GM19238 (cell line): ENCODE measurements around the gene C10orf143.

Experiments
- DNase-seq: peaks from one replicate; pipeline ENCODE4 v3.0.0; 2011; ENCODE audit warnings: low spot score; ENCODE audit not compliant: insufficient read length

C10orf143 gene

DNA sequence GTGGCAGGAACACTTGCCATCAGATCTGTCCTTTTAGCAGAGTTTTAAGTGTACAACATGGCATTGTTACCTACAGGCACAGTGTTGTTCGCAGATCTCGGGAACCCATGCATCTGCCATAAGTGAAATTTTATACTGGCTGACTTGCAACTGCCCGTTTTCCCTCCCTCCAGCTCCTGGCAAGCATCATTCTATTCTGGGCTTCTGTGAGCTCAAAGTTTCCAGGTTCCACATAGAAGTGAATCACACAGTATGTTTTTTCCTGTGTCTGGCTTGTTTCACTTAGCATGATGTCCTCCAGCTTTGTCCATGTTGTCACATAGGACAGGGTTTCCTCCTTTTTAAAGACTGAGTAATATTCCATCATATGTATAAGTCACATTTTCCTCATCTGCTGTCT is 56.6 kb downstream of the C10orf143 start:
- DNase-seq: no peak

DNA sequence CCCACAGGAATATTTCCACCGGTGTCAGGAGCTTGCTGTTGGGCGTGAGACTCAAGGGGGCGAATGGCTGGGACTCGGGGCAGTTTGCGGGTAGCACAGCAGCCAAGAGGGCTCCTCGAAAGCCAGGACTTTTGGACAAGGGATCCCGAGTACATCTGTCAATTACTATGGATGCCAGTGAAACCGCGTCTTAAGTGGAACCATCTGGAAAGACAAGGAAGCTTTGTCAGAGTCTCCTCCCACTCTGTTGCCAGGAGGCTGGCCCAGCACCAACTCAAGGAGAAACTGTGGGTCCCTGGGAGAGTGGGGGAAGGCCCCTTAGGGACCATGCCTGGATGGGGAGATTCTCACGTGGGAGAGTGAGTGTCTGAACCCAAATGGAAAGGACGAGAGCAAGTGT is 57.1 kb downstream of the C10orf143 start:
- DNase-seq: no peak

DNA sequence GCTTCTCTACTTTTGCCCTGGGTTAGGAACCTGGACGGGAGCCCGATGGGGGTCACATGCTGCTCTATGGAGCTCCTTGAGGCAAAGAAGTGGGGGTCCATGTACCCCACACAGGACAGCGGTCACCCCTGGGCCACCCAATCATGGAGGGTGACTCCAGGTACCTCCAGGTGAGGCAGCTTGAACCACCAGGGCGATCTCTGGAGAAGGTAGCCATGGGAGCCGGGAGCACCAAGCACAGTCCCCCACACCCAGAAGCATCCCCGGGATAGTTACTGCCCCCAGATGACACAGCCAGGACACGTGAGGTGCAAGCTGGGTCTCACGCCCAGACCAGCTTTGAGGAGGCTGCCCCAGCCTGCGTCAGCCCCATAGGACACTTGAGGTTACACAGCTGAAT is 58.4 kb downstream of the C10orf143 start:
- DNase-seq: no peak

DNA sequence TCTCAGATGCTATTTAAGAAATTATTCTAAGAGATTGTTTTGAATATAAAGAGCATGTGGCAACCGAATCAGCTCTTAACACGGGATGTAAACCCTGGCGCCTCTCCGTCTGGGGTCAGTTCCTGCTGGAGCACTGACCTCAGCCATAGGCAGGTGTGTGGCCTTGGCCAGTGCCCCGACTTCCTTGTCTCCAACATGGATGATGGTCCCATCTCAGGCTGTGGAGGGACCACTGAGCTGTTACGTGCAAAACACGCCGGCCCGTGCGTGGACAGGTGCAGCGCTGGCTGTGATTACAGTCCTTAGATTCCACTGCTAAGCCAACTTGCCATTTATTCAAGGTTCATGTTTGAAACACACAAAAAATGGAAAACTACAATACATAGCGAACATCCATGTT is 59.9 kb downstream of the C10orf143 start:
- DNase-seq: no peak

DNA sequence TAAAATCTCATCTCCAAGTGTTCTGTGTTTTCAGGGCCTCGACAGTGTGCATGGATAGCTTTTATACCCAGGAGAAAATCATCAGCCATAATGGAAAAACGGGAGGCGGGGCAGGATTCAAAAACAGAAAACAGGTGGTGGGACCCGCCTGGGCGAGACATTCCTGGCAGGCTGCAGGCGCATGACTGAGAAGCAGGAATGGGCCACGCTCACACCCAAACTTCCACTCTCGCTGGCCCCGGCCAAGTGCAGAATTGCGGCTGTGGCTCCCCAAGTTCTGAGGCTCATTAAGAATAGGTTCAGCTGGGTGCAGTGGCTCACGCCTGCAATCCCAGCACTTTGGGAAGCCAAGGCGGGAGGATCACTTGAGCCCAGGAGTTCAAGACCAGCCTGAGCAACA is 60.6 kb downstream of the C10orf143 start:
- DNase-seq: no peak

DNA sequence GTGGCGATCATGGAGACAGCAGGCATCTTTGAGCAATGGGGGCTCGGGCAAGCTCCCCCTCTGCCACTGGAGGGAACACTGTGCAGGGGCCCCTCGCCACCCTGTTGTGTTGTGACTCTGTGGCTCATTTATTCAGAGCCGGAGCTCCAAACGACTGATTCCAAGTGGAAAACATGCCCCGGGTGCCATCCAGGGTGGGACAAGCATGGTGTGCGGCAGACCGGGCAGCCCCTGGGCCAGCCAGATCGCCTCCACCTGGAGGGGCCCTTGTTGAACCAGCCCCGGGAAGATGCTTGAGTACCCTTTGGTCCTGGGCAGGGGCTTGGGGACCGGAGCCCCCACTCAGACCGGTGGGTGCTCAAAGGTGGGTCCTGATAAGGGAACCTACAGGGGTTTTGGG is 61.4 kb downstream of the C10orf143 start:
- DNase-seq: no peak

DNA sequence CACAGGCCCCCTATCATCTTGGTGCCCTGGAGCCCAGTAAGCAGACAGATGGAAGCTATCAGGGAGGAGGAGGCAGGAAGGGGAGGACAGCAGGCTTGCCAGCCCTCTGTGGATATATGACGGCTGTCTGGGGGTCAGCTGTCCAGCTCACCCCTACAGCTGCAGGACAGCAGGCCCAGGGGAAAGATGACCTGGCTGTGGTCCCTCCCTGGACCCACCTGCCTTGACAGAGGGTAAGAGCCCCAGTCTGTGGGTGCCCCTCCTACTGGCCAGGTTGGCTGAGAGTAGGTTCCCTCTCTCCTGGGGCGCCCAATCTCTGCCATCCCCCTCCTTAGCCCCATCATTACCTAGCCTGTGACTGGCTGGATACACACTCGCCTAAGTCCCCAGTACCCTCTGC is 62.5 kb downstream of the C10orf143 start:
- DNase-seq: no peak

DNA sequence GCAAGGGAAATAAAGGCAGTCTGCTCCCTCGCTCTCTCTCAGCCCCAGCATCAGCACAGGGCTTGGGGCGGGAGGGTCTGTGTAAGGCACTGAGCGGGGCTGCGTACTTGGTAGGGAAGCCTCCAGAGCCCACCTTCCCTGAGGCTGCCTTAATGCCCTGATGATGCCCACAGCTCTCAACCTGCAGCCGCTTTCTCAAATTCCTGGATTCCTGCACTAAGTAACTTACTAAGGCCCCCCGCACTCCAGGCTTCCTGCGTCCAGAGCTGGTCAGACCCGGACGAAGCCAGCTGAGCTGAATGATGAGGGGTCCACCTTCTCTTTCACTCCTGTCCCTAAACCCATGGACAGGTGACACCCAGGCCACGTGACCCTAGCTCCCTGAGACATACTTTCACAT is 63.3 kb downstream of the C10orf143 start:
- no peak for DNase-seq

DNA sequence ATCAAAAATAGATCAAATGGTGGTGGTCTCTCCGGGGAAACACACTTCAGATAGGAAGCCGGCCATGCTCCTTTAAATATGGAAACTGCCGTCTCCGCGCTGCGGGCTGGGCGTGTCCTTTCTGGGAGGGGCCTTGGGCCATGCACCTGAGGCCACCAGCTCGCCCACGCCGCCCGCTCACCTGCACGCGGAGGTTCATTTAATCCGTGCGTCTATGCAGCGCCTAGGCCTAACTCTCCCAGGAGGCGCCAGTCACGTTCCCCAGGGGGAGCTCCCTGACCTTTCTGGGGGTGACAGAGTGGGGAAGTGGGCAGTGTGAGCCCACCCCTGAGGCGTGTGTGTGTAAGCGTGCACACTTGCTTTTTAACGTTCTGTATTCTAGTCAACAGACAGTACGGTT is 64.0 kb downstream of the C10orf143 start:
- DNase-seq: no peak

DNA sequence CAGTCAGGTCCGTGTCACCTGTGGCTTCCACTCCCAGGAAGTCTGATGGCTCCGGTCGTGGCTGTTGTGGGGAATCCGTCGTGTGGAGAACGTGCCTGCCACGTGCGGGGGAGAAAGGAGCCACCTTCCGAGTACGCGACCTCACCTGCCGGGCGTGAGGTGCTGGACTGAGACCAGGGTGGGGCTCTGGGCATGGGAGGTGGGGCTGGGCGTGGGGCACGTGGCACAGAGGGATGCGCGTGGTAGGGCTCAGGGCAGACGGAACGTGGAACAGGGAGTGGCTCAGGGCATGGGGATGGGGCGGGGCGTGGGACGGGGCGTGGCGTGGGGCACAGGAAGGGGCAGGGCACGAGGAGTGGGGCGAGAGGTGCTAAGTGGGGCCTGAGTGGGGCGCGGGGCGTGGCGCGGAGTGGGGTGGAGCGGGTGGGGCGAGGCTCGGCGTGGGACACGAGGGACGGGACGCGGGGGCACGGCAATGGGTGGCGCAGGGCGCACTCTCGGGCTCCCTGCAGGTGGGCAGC is 64.8 kb downstream of the C10orf143 start:
- no peak for DNase-seq

DNA sequence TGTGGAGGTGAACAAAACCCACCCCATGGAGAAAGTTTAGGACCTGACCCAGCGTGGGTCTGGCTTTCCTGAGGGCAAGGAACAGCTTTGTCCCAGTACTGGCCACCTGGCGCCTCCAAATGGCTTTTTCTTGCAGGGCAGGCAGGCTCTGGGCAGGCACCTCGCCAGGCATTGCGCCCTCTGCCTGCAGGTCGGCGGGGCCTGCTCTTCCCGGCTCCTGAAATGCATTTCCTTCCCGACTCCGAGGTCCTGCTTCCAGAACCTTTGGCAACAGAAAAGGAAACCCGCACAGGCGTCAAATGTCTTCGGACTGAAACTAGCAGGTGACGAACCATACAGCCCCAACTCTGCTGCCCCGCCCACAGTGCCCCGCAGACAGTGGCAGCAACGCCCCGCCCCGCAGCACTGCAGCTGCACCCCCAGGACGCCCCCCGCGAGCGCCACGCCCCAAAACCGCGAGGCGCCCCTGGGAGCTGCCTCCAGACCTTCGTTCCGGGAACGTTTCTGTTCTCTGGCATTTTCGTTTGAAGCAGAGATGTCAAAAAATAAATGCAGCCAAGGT is 65.5 kb downstream of the C10orf143 start:
- DNase-seq: no peak

DNA sequence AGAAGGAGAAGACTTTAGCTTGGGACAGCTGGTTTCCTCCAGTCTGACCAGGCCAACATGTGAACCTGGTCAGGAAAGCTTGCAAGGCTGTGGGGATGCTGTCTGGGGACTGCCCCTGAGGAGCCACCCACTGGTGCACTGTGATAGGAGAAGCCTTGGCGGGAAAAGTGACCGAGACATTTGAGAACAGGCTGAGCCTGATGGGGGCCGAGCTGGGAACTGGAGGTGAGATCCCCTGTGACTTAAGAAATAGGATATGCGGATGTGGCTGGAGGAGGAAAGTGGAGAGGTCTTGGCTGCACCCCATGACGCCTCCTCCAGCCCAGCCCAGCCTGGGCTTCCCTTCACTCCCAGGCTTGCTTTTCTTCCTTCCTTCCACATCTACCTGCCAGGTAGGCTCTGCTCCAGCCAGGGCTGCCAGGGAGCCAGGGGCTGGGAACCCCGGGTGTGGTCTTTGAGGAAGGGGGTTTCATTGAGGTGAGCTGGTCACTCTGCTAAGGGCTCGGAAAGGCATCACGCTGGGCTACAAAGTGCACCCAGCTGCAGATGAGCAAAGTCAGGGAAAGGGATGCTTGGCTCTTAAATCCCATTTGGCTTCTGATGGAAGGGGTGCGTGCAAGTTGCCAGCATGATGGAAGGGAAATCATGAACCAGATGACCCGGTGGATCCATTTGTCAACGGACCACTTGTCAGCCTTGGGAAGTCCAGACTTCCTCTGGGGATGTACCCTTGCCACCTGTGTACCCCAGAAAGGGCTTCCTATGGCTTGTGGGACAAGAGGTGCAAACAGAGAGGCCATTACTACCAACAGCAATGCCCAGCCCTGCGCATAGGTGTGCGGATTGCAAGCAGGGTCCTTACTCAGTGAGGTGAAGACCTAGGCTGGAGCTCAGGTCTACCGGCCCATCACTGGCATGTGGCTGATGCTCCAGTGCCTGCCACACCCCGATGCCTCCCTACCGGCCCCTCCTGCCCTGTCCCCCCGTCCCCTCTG is 66.3 kb downstream of the C10orf143 start:
- no peak for DNase-seq

DNA sequence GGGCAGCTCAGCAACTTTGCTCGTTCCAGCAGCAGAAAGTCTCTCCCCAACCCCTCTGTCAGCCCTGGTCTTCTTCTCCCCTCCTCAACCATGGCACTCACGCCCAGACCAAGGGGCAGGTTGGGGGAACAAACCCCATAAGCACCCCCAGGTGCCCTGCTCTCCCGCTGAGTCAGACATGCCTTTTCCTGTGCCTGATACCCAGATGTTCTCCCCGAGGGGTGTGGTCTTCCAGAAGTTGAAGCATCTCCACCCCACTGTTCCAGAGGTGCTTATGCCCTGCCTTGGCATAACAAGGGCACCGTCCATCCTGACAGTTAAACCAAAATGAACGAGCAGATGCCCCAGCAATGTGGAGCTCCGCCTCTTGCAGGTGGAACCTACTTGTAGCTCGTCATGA is 67.1 kb downstream of the C10orf143 start:
- no peak for DNase-seq

DNA sequence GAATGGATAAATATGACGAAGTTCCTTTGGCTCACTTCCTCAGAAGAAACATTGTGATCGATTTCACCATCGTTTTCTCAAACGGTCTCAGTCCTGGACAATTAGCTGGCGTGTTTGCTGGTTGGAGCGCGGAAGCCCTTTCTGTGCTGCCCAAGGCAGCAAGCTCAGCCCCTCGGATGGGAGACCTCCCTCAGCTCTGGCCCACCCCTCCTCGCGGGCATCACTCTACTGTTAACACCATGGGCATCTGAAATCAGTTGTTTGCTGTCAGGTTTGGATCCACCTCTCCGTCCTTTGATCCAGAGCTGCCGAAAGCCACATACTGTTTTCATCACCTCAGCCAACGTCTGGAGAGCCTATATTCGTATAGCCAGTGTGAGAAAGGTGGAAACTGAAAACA is 68.2 kb downstream of the C10orf143 start:
- no peak for DNase-seq

DNA sequence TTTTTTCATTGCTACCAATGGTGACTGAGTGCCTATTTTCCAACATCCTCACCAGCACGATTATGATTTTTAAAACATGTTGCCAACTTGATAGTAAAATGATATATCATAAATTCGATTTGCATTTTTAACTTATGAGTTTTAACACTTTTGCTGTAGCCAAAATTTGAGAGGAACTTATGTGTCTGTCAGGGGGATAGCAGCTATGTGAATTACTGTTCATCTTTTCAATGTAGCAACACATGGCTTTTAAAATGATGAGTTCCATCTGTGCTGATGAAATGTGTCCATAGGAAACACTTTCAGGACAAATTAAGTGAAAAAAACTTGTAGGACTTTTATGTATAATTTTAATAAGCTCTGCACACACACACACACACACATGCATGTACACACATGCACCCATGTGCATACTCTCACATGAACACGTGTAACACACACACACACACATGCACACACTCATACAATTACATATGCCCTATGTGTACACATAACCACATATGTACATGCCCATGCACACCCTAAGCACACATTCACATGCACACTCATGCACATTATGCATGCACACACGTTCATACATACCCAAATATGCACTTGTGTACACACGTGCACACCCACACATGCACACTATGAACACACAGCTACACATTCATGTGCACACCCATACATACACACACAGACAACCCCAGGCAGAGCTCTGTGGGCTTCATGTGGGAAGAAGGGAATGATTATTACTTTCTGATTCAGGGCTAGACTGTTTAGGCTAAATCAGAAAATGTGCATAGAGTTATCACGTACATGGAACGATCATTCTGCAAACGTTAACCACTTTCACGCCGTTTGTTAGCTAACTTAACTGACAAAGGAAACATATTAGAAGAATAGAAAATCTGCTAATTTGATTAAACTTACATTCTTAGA is 68.9 kb downstream of the C10orf143 start:
- DNase-seq: no peak

DNA sequence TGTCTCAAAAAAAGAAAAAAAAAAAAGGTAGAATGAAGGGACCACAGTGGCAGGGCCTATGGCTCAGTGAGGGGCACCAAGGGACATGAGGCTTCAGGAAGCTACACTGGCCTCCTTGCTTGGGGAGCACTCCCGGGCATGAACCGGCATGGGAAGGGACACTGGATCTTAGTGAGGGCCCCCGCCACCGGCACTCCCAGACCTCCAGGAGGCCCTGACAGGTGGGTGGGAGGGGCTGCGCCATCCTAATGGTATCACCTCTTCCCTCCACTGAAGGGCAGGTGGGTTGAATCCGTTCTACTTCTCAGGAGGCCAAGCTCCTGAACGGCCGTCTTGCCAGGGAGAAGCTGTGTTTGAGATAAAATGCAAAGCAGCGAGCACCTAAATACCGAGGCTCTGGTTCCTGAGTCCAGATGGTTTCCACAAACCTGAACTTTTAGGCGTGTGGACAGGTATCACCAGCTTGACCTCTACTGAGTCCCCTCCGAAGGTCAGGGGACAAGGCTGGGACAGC is 69.8 kb downstream of the C10orf143 start:
- no peak for DNase-seq

DNA sequence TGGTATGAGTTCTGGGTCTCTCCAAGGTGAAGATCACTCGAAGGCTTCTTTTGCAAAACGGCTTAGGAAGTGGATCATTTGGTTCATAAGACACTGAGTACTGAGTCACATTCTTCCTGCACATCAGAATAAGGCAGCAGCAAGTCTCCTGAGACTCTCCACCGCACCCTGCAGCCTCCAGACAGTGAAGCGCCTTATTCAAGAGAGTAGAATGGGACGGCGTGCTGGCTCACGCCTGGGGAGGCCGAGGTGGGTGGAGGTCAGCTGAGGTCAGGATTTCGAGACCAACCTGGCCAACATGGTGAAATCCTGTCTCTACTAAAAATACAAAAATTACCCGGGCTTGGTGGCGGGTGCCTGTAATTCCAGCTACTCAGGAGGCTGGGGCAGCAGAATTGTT is 70.3 kb downstream of the C10orf143 start:
- no peak for DNase-seq

DNA sequence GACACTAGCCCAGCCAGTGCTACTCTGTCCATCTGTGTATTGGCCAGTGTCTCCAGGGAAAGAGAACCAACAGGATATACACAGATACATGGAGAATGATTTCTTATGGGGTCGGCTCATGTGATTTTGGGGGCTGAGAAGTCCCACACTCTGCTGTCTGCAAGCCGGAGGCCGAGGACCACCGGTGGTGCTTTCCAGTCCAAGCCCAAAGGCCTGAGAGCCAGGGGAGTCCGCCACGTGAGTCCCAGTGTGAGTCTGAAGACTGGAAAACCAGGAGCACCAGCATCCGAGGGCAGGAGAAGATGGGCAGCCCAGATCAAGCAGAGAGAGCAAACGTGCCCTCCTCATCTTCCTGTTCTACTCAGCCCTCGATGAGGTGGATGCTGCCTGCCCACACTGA is 71.5 kb downstream of the C10orf143 start:
- no peak for DNase-seq

DNA sequence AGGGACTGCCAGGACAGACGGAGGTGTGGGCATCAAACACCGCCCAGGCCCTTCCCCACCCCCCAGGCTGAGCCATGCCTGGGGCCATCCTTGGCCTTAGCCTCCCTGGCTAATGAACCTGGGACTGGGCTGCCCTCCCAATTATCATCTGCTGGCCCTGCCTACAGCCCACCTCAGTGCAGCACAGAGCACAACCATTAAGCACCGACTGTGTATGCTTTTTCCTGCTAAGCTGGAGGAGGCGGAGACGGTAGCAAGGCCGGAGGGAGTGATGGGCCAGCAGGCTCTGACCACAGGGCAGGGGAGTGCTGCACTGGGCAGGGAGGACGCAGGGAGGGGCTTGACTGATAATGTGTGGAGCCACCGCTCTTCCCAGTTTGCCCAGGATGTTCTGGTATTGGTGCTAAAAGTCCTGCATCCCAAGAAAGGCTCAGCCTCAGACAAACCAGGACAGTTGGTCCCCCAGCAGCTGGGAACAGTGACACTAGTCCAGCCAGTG is 72.0 kb downstream of the C10orf143 start:
- DNase-seq: no peak

DNA sequence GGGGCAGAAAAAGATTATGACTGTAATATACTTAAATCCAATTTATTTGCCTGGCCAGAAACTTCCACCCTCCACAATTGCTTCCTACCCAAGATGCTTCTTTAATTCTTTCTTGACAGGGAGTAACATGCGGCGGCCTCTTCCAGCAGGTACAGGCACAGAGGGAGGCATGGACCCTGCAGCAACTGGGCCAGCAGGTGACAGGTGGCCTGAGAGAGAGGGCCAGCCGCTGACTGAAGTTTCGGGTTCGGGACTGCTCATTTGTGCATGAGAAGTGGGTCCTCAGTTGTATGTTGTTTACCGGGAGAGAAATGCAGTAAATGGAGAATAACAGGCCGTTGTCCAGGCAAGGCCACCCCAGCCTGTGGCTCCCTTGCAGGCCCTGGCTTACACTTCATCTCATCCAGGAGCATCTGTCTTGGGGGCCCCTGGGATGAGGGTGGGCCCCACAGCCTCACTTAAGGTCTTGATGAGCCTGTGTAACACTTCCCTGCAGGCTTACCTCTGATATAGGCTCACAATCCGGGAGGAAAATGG is 72.5 kb downstream of the C10orf143 start:
- DNase-seq: no peak

DNA sequence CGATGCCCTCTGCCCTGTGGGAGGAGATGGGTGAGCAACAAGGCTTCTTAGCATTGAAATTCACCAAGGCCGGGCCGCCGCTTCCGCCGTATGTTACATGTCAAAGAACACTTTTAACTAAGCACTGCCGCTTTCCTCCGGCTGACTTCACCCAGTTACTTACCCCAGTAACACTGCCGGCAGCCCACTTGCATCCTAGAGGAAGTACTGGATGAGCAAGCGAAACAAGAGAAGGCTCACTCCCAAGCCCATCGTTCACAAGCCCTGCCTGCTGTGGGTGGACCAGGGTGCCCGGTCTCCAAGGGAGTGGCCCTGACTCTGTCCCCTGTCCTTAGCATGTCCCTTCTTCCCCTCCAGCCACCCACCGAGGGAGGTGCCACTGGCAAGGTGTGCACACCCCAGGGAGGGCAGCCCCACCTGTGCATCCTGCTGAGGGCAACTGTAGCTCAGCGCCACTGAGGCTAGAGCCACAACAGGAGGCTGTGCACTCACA is 73.4 kb downstream of the C10orf143 start:
- no peak for DNase-seq
